ENCODE results near the gene HSPA12A. TPM values are rescaled to one million over a fixed set of nuclear protein-coding genes. Genes with fewer than 3 reads are reported as not detected.

The HSPA12A gene
- total RNA-seq, 4 donors from 2014 or later: 2.6 to 15.7 (median 6.8) TPM

- Histone ChIP-seq H3K27ac (no peak overlapping the region), H3K4me1 (no peaks in the 10 kb centered on the region), H3K4me3 (no peak overlapping the region), H3K27me3 (no peaks in the 10 kb centered on the region), H3K36me3 (no peaks in the 10 kb centered on the region), H3K9me3 (no peaks in the 10 kb centered on the region)
- DNase-seq: no peak
- TF ChIP-seq POLR2A (IDR thresholded peaks at IDR 0.05) (no peak), CTCF (IDR thresholded peaks at IDR 0.05) (peak in 3 of 6 experiments; percentile 15 to 36 (median 31))
These were observed 51.7 kb downstream of the HSPA12A start for GRCh38 chr10:116690356-116691322.

- Histone ChIP-seq H3K27ac (no peak overlapping the region), H3K4me3 (no peak overlapping the region), H3K4me1 (no peaks in the 10 kb centered on the region), H3K27me3 (no peaks in the 10 kb centered on the region), H3K36me3 (no peaks in the 10 kb centered on the region), H3K9me3 (no peaks in the 10 kb centered on the region)
- TF ChIP-seq CTCF (IDR thresholded peaks at IDR 0.05): no peak
- TF ChIP-seq POLR2A (IDR thresholded peaks at IDR 0.05): no peak
- no peak for DNase-seq
These were observed 52.6 kb downstream of the HSPA12A start for GRCh38 chr10:116689744-116690143.

GRCh38 chr10:116688741-116689495 lies 53.4 kb downstream of the HSPA12A start:
- H3K9me3 ChIP-seq: no peaks in the 10 kb centered on the region
- H3K36me3 ChIP-seq: no peaks in the 10 kb centered on the region
- H3K4me3 ChIP-seq: no peak overlapping the region
- DNase-seq: no peak
- H3K4me1 ChIP-seq: no peaks in the 10 kb centered on the region
- TF ChIP-seq CTCF (IDR thresholded peaks at IDR 0.05) (no peak), POLR2A (IDR thresholded peaks at IDR 0.05) (no peak)
- no peak overlapping the region for H3K27ac ChIP-seq
- H3K27me3 ChIP-seq: no peaks in the 10 kb centered on the region

- no peak overlapping the region for H3K4me3 ChIP-seq
- H3K9me3 ChIP-seq: no peaks in the 10 kb centered on the region
- H3K27ac ChIP-seq: no peak overlapping the region
- no peaks in the 10 kb centered on the region for H3K36me3 ChIP-seq
- no peak for DNase-seq
- TF ChIP-seq CTCF (IDR thresholded peaks at IDR 0.05) (no peak), POLR2A (IDR thresholded peaks at IDR 0.05) (no peak)
- no peaks in the 10 kb centered on the region for H3K4me1 ChIP-seq
- no peaks in the 10 kb centered on the region for H3K27me3 ChIP-seq
These were observed 54.1 kb downstream of the HSPA12A start for GRCh38 chr10:116688241-116688711.

GRCh38 chr10:116687633-116688032 lies 54.7 kb downstream of the HSPA12A start:
- Histone ChIP-seq H3K9me3 (no peaks in the 10 kb centered on the region), H3K4me3 (no peak overlapping the region), H3K4me1 (no peaks in the 10 kb centered on the region), H3K36me3 (no peaks in the 10 kb centered on the region), H3K27me3 (no peaks in the 10 kb centered on the region), H3K27ac (no peak overlapping the region)
- DNase-seq: no peak
- TF ChIP-seq POLR2A (IDR thresholded peaks at IDR 0.05) (no peak), CTCF (IDR thresholded peaks at IDR 0.05) (no peak)

Data from Peyer's patch (tissue), 4 donors.